H1 (cell line): ENCODE data around the gene MEGF11. TPM values are rescaled to one million over a fixed set of nuclear protein-coding genes. Genes with fewer than 3 reads are reported as not detected.

Experiments
- EZH2 ChIP-seq: fragments of 200-600 bp; sonication (generic); IDR thresholded peaks from 2 replicates; pipeline ENCODE4 v1.7.1; 2012; ENCODE audit warnings: low read depth, mild to moderate bottlenecking, moderate library complexity, low read length, inconsistent platforms; ENCODE audit not compliant: severe bottlenecking
- KDM1A ChIP-seq: fragments of 200-600, 300-600 bp; sonication (generic); IDR thresholded peaks from 2 replicates; pipeline ENCODE4 v1.7.1; 2016; ENCODE audit warnings: mild to moderate bottlenecking, low read length, borderline replicate concordance
- ZNF274 ChIP-seq: IDR thresholded peaks from 2 replicates; pipeline ENCODE4 v1.7.0; 2012; ENCODE audit warnings: low read length, borderline replicate concordance; ENCODE audit errors: extremely low read depth
- polyA plus RNA-seq, 7 experiments: library from polyadenylated mRNA; depleted of rRNA in 3 of 7; stranded (reverse) in 5 of 7; unstranded in 2 of 7; fragments of >200 nt in 5 of 7; fragments of 200-250 nt in 2 of 7; gene quantifications; 1 replicate in 5 of 7; 2 replicates in 1 of 7; 4 replicates in 1 of 7; pipeline versions ENCODE4 v1.2.1 to v1.2.3, GENCODE V29; 2011 to 2013; ENCODE audit warnings: missing spikeins in 2 of 7, mixed read lengths in 2 of 7
- total RNA-seq: library from RNA; stranded (reverse); fragmentation: NEBNext Ultra II Directional; extraction: Animal tissue kit (Norgen Biotek cat#: 25700); gene quantifications from 2 replicates; pipeline ENCODE4 v1.2.1, GENCODE V29; 2021

MEGF11 gene
- total and polyA plus RNA-seq, 2 of the 8 experiments (the other 6 are each of a cell fraction or from before 2014, with no cell fraction given), result 4.4 to 4.8 TPM

DNA sequence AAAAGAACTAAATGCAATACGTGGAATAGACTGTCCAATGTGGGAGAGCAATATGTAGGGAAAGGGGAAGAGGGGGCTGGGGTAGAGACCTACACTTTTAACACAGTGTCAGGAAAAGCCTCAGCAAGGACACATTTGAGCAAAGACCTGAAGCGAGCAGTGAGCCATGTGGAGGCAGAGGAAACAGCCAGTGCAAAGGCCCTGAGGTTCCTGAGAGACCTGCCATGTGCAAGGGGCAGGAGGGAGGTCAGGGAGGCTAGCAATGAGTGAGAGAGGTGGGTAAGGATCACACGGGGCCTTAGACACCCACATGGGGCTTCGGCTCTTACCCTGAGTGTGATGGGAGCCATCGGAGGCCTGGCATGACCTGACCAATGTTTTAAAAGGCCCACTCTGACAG lies 203.3 kb downstream of the MEGF11 start (continued):
- TF ChIP-seq KDM1A, result no peak
- TF ChIP-seq EZH2, result no peak
- no peak for TF ChIP-seq ZNF274
